ENCODE results near the gene GGPS1. TPM values are rescaled to one million over a fixed set of nuclear protein-coding genes. Genes with fewer than 3 reads are reported as not detected.
"Not testable (repeated sequence)": the region's sequence is repeated elsewhere in the genome, so short reads cannot be mapped to it uniquely, and the experiment has no call there.

GGPS1 gene
- polyA plus RNA-seq, 1 donor from 2014 or later = 63.7 TPM

GRCh38 chr1:235342039-235342438, 13.7 kb downstream of the GGPS1 start:
- Mint-ChIP-seq H3K36me3 (peaks cover 4% of the 10 kb centered on the region), H3K27ac (no peak overlapping the region), H3K4me3 (no peak overlapping the region)

GRCh38 chr1:235342471-235342870, 14.1 kb downstream of the GGPS1 start:
- H3K27ac Mint-ChIP-seq = no peak overlapping the region
- H3K36me3 Mint-ChIP-seq = peaks cover 4% of the 10 kb centered on the region
- peaks cover 3 to 6% (median 4%) of the 10 kb centered on the region in 3 donors for H3K4me1 Mint-ChIP-seq

More at GRCh38 chr1:235342039-235342438, 13.7 kb downstream of the GGPS1 start:
- Mint-ChIP-seq H3K4me1 (peaks cover 4 to 7% (median 6%) of the 10 kb centered on the region in 3 donors), H3K9me3 (no peaks in the 10 kb centered on the region), H3K27me3 (no peaks in the 10 kb centered on the region)

GRCh38 chr1:235343726-235344125, 15.4 kb downstream of the GGPS1 start:
- Mint-ChIP-seq H3K9me3 (no peaks in the 10 kb centered on the region), H3K4me1 (peaks cover 3 to 5% (median 4%) of the 10 kb centered on the region in 3 donors), H3K27ac (no peak overlapping the region), H3K4me3 (no peak overlapping the region), H3K27me3 (no peaks in the 10 kb centered on the region), H3K36me3 (peaks cover 4% of the 10 kb centered on the region)

More at GRCh38 chr1:235342471-235342870, 14.1 kb downstream of the GGPS1 start:
- Mint-ChIP-seq H3K9me3 (no peaks in the 10 kb centered on the region), H3K27me3 (no peaks in the 10 kb centered on the region), H3K4me3 (no peak overlapping the region)

- Mint-ChIP-seq H3K36me3 (peaks cover 5% of the 10 kb centered on the region), H3K27ac (no peak overlapping the region), H3K9me3 (no peaks in the 10 kb centered on the region), H3K27me3 (no peaks in the 10 kb centered on the region), H3K4me3 (no peak overlapping the region), H3K4me1 (peaks cover 0 to 5% (median 0%) of the 10 kb centered on the region in 3 donors)
These were observed 23.1 kb downstream of the GGPS1 start for GRCh38 chr1:235351441-235351840.

GRCh38 chr1:235351898-235352297, 23.5 kb downstream of the GGPS1 start:
- Mint-ChIP-seq H3K4me3 (no peak overlapping the region), H3K27me3 (no peaks in the 10 kb centered on the region), H3K36me3 (peaks cover 5% of the 10 kb centered on the region), H3K9me3 (no peaks in the 10 kb centered on the region), H3K27ac (no peak overlapping the region), H3K4me1 (peaks cover 0 to 5% (median 0%) of the 10 kb centered on the region in 3 donors)

GRCh38 chr1:235357485-235358373, 29.4 kb downstream of the GGPS1 start:
- Mint-ChIP-seq H3K27me3 (no peaks in the 10 kb centered on the region), H3K9me3 (no peaks in the 10 kb centered on the region), H3K27ac (no peak overlapping the region), H3K4me3 (no peak overlapping the region), H3K4me1 (peaks cover 0 to 5% (median 3%) of the 10 kb centered on the region in 3 donors), H3K36me3 (peaks cover 2% of the 10 kb centered on the region)

- Mint-ChIP-seq H3K9me3 (no peaks in the 10 kb centered on the region), H3K27ac (no peak overlapping the region), H3K36me3 (peaks cover 2% of the 10 kb centered on the region), H3K4me1 (peaks cover 0 to 5% (median 3%) of the 10 kb centered on the region in 3 donors), H3K4me3 (no peak overlapping the region), H3K27me3 (no peaks in the 10 kb centered on the region)
These were observed 30.5 kb downstream of the GGPS1 start for GRCh38 chr1:235358899-235359298.

- not testable (repeated sequence) for H3K9me3 Mint-ChIP-seq, H3K36me3 Mint-ChIP-seq, H3K27ac Mint-ChIP-seq, H3K27me3 Mint-ChIP-seq, H3K4me3 Mint-ChIP-seq
- H3K4me1 Mint-ChIP-seq = peaks cover 18 to 24% (median 20%) of the 10 kb centered on the region in 3 donors
These were observed 35.8 kb downstream of the GGPS1 start for GRCh38 chr1:235364189-235364588.

GRCh38 chr1:235366286-235366685, 37.9 kb downstream of the GGPS1 start:
- Mint-ChIP-seq H3K36me3 (peaks cover 2% of the 10 kb centered on the region), H3K27me3 (no peaks in the 10 kb centered on the region), H3K4me1 (peaks cover 21 to 30% (median 23%) of the 10 kb centered on the region in 3 donors), H3K9me3 (peaks cover 0 to 2% (median 0%) of the 10 kb centered on the region in 3 donors), H3K4me3 (peak overlapping the region; percentile 98 to 100 (median 98)), H3K27ac (peak overlapping the region; percentile 50 to 86 (median 85))

GRCh38 chr1:235367000-235367908, 38.9 kb downstream of the GGPS1 start, which contains the start of gene TBCE:
Gene TBCE, plus strand, starts transcription at chr1:235367427. Its CDS starts 12,623 bp downstream, at chr1:235380050.
- peaks cover 0 to 2% (median 0%) of the 10 kb centered on the region in 3 donors for H3K9me3 Mint-ChIP-seq
- peaks cover 21 to 30% (median 23%) of the 10 kb centered on the region in 3 donors for H3K4me1 Mint-ChIP-seq
- no peaks in the 10 kb centered on the region for H3K27me3 Mint-ChIP-seq
- peak within 1 kb of the TSS; percentile 76 to 95 (median 85) for H3K27ac Mint-ChIP-seq
- H3K36me3 Mint-ChIP-seq = no peaks in the 10 kb centered on the region
- peak within 1 kb of the TSS; percentile 98 to 100 (median 98) for H3K4me3 Mint-ChIP-seq

- Mint-ChIP-seq H3K4me1 (peaks cover 21 to 30% (median 23%) of the 10 kb centered on the region in 3 donors), H3K36me3 (no peaks in the 10 kb centered on the region), H3K4me3 (peak overlapping the region; percentile 98 to 100 (median 98)), H3K9me3 (peaks cover 0 to 2% (median 0%) of the 10 kb centered on the region in 3 donors), H3K27ac (no peak overlapping the region), H3K27me3 (no peaks in the 10 kb centered on the region)
These were observed 40.1 kb downstream of the GGPS1 start for GRCh38 chr1:235368428-235368827.

- Mint-ChIP-seq H3K9me3 (peaks cover 0 to 2% (median 0%) of the 10 kb centered on the region in 3 donors), H3K4me3 (peak overlapping the region in 3 of 4 donors; percentile 61 to 67 (median 64)), H3K36me3 (no peaks in the 10 kb centered on the region), H3K4me1 (peaks cover 21 to 30% (median 23%) of the 10 kb centered on the region in 3 donors), H3K27ac (peak overlapping the region in 1 of 3 donors; percentile 1), H3K27me3 (no peaks in the 10 kb centered on the region)
These were observed 41.4 kb downstream of the GGPS1 start for GRCh38 chr1:235369802-235370201.

GRCh38 chr1:235375919-235376605, 47.7 kb downstream of the GGPS1 start:
- H3K4me1 Mint-ChIP-seq = peaks cover 0 to 6% (median 0%) of the 10 kb centered on the region in 3 donors
- no peak overlapping the region for H3K4me3 Mint-ChIP-seq
- no peaks in the 10 kb centered on the region for H3K9me3 Mint-ChIP-seq
- H3K27ac Mint-ChIP-seq = peak overlapping the region in 1 of 3 donors; percentile 3
- peaks cover 10% of the 10 kb centered on the region for H3K36me3 Mint-ChIP-seq
- no peaks in the 10 kb centered on the region for H3K27me3 Mint-ChIP-seq

GRCh38 chr1:235378134-235378735, 49.9 kb downstream of the GGPS1 start:
- H3K27ac Mint-ChIP-seq, H3K9me3 Mint-ChIP-seq, H3K4me3 Mint-ChIP-seq, H3K4me1 Mint-ChIP-seq, H3K27me3 Mint-ChIP-seq: not testable (repeated sequence)
- H3K36me3 Mint-ChIP-seq = peaks cover 10% of the 10 kb centered on the region

Data from IgD-negative memory B cell (primary cell).